Measurements from ENCODE around the gene CDH23.
"Not testable (repeated sequence)": the region's sequence is repeated elsewhere in the genome, so short reads cannot be mapped to it uniquely, and the experiment has no call there.

The CDH23 gene

DNA sequence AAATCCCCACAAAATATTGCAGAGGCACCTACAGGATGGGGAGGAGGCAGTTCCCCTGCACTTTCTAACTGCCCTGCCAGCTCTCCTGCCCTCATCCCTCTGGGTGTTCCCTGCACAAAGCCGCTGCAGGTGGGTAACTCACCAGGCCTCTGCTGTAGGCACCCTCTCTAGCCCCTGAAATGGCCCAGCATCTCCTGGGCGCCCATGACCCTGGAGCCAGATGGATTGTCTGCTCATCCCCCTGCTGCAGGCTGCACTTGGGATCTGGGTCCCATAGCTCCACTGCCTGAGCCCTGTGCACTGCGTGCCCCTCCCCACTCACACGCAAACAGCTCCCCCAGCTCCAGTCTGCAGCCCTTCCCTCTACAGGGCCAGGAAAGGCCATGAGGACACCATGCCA, 192.0 kb downstream of the CDH23 start:
- DNase-seq: no peak

DNA sequence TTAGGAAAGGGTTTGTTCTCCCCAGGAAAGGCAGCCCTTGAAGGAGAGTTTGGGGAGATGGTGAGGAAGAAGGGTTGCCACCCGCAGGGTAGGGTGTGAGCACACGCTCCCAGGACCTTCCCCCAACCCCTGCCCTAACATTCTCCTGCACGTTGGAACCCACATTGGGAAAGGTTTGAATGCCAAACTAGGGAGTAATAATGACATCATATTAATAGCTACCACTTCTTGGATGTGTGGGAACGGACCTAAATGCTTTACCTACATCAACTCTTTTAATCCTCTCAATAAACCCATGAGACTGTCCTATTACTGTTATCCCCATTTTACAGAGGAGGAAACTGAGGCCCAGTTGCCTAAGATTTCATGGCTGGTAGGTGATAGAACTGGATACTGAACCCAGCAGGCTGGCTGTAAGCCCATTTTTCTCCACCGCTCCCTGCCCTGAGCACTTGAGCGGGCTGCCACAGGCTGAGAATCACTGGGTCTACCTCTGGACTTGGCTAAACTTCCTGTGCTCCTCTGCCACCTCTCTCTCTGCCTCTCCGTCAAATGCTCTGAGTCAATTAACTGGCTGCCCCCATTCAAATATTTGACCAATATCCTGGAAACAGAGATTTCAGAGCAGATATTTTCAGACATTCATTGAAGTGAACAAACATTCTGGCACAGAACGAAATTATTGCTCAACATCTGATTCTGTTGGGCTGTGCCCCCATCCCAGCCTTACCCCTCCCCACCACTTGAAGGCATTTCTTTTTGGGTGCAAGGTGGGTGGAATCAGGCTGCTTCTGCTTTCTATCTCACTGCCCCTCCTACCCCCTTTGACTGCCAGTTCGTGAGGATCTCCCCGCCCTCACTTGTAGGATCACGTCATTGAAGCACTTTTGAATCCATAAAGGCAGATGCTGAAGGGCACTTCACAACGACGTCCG, 193.2 kb downstream of the CDH23 start:
- no peak for DNase-seq

DNA sequence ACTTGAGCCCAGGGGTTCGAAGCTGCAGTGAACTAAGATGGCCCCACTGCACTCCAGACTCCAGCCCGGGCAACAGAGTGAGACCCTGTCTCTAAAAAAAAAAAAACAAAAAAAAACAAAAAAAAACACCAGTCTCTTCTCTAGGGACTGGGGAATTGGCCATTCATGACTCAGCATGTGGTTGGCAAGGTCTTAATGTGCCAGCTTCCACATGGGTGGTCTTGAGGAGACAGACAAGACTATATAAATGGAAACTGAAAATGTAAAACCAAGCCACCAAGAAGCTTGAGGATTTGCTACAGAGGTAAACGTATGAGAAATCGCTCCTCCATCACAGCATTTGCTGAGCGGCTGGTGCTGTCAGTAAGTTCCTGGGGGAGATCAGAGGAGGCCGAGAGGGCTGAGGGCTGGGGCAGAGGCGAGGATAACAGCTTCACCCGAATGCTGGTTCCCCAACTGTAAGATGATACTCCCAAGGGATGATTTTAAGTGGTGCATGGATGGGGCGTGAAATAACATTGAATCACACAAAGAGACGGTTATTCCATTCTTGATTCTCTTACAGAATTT, 194.1 kb downstream of the CDH23 start:
- no peak for DNase-seq

DNA sequence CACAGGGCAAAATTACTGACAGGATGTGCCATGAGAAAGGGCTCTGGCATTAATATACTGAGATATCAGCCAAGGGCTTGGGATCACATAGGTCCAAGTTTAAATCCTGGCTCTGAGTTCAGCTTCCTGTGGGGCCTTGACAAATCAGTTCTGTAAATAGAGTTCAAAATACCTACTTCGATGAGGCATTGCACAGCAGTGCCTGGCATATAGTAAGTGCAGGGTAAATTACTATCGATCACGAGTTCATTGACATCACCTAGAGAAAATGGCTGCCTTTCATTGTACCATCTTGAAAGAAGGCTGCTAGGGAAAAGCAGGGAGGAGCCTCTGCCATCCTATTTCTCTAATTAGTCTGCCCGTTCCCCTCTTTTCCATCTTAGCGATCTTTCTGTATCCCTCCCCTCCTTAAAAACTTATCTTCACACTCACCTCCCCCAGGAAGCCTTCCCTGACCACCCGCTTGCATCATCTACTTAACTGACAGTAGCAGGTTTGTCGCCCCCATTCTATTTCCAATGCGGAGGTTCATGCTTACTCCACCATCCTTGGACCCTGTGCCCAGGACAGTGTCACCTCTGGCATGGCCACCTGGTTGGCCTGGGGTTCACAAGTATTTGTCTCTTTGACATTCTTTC, 198.3 kb downstream of the CDH23 start:
- no peak for DNase-seq

DNA sequence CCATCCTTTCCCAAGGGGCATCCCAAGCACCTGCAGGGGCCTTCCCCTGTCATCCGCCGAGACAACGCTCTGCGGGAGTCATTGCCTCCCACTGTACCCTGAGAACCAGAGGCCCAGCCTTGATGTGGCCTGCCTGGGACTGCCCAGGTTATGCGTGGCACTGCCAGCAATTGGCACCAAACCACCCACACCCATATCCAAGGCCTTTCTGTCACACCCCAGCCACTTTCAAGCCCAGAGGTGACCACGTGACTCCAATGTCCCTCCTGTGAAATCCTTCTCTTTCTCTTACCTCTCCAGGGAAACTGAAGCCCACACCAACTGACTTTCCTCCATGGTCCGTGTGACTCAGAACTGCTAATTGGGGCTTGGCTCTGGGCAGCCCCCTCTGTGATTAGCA, 198.9 kb downstream of the CDH23 start:
- no peak for DNase-seq

DNA sequence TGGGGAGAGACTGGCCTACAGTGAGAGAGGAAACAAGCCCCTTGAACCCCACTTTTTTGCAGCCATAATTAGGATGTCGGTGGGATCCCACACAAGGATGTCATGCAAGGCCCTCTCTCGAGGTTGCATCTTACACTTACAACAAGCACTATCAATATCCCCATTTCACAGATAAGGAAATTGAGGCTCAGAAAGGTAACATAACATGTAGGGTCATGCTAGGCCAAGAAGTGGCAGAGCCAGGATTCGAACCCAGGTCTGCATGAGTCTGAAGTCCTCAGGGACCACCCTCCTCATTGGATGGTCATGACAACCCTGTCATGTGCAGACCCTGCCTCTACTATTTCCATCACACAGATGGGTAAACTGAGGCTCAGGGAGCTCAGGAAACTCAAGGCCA, 199.4 kb downstream of the CDH23 start:
- no peak for DNase-seq

DNA sequence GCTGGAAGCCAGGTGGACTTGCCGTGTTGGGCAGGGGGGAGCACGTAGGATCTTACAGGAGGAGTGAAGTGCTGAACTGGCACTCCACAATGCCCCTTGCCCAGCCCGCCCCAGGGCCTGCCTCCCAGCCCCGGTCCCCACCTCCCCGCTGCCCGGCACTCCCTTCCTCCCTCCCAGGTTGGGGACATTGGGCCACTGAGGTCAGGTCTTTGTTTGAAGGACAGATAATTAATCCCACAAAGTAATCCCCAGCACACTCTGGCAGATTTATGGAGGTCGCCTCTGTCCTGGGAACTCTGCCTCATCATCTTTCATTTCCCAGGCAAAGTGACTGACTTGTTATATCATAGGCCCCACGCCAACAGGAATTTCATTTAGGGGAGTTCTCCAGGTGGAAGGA, 200.0 kb downstream of the CDH23 start:
- DNase-seq: no peak

DNA sequence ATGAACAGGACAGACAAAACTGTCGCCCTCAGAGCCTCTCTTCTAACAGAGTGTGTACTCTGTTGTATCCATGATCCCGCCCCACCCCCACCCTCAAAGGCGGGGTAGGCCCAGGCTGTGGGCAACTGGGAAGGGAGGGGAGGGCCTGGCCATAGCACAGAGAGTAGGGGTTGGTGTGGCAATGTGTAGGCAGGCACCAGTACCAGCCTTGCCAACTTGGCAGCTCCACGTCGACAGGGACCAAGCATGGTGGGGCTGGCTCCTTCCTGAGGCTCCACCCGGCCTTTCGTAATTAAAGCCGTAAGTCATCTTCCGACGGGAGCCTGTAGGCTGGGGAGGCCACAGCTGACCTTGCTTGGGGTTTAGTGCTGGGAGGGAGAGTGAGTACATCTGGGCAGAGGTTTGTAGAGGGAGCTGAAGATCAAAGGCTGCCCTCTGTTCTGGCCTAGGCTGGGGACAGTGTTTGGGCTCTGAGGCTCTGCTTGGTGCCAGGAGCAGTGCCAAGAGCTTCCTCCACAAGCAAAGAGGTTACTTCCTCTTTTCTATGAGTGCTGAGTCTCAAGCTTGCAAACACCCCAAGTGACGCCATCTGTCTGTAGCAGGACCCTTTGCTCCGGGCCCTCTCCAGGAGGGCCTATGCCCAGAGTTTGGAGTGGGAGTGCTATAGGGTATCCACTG, 201.2 kb downstream of the CDH23 start:
- no peak for DNase-seq

DNA sequence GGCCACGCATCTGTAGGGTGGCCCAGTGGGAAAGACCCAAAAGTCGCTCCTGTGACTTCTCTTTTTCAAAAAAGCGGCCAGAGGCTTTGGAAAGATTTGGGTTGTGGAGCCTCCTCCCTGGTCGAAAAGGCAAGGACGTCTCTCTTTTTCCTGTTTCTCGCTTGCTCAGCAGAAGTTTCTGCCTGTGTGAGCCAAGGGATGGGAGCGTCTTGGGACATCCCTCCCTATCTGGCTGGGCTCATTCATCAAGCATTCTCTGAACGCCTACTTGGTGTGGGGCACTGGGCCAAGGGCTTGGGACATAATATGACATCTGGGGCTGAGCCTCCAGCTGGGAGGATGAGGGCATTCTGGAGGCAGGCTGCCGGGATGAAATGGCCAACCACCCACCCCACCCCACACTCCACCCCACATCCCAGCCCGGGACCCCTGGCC, 201.9 kb downstream of the CDH23 start:
- DNase-seq: no peak

DNA sequence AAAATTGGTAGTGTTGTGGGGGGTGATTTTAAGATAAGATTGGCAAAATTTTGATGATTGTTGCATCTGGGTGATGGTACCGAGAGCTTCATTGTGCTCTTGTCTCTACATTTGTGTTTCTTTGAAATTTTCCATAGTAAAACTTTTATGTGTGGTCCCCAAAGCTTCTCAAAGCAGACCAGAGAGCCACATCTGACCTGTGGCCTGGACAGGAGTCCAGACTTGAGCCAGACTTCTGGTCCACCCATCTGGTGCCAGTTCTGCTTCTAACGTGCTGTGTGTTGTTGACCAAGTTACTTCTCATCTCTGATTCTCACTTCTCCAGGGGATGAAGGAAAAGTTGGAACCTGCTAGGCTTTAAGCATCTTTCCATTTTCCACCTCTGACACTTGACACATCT, 202.8 kb downstream of the CDH23 start:
- no peak for DNase-seq

DNA sequence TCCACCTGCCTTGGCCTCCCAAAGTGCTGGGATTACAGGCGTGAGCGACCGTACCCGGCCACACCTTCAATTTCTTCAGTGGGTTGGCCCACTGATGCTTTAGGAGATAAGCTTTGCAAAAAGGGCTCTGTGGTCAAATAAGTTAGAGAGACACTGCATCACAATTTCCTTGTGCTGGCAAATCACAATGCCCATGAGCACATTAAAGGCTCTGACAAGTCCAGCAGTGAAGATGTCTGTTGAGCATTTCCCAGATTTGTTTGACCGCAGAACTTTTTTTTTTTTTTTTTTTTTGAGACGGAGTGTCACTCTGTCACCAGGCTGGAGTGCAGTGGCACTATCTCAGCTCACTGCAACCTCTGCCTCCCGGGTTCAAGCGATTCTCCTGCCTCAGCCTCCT, 203.5 kb downstream of the CDH23 start:
- DNase-seq: not testable (repeated sequence)

DNA sequence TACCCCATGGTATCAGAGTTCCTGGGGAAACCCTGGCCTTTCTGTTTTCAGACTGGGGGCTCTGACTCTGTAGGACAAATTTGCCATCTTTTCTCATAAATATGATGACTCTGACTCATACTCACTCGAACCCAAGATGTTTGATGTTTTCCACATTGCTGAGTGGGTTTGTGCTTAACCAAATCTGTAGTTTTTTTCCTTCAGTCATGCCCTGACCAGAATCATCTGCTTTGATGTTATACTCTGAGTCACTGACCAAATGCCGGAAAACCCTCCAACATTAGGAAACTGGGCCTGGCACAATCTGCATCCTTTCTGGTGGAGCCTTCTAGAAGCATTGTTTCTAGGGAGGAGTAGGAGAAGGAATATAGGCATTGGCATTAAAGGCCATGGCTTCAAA, 204.1 kb downstream of the CDH23 start:
- DNase-seq: no peak

DNA sequence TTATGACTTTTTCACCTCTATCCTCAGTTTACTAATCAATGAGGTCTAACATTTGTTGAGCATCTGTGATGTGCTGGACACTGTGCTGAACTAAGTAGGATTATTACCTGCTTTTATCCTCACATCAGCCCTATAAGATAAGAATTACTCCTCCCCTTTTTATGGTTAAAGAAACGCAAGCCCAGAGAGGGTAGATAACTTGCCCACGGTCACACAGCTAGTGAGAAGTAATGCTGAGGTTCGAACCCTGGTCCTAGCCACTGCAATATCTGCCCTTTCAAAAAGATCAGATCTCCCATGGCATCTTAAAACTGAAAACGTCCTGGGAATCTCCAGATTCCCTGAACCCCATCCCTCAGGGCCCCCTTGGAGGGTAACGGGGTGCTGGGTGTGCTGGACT, 204.6 kb downstream of the CDH23 start:
- DNase-seq: no peak

DNA sequence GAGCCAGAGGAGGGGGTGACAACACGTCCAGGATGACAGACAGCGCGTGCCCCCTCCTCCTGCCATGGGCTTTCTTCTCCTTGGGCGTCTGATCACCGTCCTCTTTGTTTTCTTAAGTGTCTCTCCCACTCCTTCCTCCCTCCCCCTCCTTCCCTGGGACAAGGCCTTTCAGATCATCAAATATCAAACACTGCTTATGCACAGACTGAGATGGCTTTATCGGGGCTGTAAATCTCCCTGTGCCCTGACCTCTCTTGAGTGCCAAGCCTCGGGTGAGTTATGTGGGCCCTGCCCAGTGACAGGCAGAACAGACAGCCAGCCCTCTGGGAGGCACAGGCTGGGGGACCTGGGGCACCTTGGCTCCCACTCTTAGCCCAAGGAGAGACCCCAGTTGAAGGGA, 206.4 kb downstream of the CDH23 start:
- DNase-seq: no peak

DNA sequence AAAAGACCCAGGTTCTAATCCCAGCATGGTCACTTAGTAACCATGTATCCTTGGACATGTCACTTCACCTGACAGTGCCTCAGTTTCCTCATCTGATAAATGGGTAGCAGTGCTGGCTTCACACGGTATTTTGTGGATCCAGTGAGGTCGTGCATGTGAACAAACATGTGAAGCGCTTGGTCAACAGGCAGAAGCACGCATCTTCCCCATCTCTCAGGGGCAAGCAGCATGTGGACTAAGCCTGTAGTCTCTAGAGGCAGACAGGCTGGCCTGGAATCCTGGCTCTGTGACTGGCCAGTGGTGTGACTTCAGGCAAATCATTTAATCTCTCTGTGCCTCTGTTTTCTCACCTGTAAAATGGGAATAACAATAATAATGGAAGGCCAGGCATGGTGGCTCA, 207.0 kb downstream of the CDH23 start:
- DNase-seq: no peak

DNA sequence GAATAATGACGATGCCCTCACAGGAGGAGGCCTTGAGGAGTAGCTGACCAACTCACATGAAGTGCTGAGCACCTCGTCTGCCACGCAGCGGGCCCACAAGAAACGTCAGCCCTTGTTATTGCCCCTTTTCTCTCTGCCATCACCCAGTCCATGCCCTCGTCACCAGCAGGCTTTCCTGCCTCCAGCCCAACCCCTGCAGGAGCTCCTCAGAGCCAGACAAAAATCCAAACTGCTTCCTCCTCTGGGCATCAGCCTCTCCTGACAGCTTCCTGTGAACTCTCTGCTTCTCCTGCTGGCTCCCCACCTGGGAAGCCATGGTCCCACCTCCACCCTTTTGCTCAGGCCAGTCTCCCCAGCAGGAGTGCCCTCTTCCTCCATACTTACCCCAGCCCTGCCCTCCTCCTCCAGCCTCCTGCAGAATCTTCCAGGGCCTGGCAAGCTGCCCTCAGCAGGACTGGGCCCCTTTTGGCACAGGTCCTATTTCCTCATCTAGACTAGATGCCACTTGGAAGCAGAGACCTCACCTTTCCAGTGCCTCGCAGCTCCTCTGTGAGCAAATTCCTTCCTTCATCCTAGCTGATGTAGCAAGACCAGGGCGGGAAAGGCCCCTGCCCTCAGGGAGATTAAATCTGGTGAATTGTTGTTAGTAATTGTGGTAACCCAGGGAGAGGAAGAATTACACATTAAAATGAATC, 207.8 kb downstream of the CDH23 start:
- no peak for DNase-seq

DNA sequence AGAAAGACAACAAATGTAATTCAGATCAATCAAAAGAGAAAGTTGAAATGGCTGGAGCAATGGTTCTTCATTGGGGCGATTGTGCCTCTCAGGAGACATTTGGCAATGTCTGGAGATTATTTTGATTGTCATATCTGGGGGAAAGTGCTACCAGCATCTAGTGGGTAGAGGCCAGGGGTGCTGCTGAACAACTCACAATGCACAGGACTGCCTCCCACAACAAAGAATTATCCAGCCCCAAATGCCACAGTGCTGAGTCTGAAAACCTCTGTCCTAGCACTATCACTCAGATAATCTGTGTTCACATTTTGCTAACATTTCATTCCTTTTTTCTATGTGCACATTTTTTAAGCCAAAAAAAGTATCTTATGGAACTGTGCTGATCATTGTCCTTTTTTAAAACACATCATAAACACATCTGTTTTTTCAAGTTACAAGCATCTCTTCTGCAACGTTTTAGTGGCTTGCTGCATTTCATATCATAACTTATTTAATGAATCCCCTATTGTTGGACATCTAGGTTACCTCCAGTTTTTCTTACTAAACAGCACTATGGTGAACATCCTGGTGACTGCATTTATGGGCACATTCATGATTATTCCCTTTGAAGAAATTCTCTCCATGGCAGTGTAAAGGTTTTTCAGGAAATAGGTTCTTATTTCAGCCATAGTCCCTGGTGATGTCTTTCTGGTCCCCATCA, 208.7 kb downstream of the CDH23 start:
- no peak for DNase-seq

DNA sequence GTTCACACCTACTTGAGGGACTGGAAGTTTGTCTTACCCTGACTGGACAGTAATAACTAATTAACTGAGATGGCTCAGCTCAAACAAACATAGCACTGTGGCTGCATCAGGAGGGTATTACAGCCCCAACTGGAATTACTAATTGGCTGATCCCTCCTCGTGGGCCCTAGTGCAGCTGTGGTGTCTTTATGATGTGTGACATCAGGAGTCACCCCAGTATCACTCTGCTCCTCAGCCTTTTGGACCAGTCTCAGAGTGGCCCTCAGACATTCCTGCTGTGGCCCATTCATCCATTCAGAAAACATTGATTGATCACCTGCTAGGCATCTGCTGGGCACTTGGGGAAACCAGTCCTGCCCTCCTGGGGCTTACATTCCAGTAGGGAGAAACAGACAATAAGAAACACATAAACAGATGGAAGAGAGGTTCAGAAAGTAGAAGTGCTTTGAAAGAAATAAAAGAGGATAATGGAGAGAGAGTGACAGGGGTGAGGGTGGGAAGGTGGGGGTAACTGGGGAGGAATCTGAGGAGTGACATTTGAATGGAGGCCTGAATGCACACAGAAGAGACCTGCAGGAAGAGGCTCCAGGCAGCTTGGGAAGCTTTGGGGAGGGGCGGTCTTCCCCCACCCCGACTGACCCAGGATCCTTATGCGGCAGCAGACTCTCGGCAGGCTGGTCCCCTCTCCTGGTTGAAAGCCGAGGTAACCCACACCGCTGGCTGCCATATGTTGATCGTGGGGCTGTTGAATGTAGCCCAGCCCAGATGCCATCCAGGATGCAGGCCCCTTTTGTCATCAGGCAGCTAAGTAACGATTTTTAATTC, 209.7 kb downstream of the CDH23 start:
- DNase-seq: no peak

DNA sequence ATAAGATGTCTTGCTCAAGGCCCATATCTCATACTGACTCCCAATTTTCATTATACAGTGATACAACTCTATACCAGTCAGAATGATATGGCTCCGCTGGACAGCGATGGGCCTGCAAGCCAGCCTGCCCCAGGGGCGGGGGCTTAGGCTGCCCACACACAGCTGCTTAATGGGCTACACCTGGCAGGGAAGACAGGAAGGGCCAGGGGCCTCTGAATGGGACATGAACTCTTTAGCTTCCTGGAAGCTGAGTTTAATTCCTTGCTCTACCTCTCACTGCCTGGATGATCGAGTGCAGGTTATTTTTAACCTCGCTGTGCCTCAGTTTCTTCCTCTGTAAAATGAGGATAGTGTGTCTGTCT, 210.3 kb downstream of the CDH23 start:
- no peak for DNase-seq

DNA sequence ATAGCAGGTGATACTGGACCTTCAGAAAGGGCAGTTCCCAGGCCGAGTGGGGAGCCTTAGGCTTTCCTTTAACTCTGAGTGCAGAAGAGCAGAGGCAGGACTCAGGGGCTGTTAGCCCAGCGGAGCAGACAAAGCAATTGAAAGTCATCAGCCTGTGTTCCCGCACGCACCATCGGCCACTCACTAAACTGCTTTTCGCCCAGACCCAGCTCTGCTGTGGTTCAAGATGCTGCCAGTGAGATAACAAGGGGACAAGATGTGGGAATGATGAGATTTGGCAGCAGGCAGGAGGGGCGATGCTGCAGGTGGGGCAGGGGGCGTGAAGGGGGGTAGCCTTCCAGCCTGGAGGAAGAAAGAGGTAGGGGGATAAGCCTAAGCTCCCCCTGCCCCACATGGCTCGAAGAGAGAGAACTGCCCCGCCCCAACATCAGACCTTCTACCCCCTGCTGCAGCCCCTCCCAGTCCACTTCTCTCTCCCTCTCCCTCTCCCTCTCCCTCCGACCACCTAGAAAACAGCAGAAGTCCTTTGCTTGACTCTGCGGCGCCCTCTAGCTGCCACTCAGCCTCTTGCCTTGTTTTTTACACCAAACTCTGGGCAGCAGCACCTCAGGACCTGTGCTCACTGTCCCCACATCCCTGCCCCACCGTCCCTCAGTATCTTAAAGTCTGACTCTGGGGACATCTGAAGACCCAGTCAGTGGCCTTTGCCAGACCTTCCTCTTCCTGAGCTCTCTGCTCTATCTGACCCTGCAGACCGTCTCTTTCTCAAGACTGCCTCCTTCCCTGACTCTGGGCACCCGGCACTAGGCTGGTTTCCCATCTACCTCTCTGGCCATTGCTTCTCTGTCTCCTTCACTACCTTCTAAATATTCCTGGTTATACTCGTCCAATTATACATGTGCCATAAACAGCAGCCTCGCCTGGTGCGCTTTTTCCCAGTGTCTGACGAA, 212.4 kb downstream of the CDH23 start:
- peak; percentile 68 for DNase-seq
